ENCODE results near the gene FST.

The FST gene

GRCh38 chr5:53475320-53475719 lies 5.1 kb upstream of the FST start:
- no peak for DNase-seq

GRCh38 chr5:53476019-53476418 lies 4.4 kb upstream of the FST start:
- no peak for DNase-seq

- no peak for DNase-seq
Observed at GRCh38 chr5:53476531-53477480, 3.6 kb upstream of the FST start.

DNA sequence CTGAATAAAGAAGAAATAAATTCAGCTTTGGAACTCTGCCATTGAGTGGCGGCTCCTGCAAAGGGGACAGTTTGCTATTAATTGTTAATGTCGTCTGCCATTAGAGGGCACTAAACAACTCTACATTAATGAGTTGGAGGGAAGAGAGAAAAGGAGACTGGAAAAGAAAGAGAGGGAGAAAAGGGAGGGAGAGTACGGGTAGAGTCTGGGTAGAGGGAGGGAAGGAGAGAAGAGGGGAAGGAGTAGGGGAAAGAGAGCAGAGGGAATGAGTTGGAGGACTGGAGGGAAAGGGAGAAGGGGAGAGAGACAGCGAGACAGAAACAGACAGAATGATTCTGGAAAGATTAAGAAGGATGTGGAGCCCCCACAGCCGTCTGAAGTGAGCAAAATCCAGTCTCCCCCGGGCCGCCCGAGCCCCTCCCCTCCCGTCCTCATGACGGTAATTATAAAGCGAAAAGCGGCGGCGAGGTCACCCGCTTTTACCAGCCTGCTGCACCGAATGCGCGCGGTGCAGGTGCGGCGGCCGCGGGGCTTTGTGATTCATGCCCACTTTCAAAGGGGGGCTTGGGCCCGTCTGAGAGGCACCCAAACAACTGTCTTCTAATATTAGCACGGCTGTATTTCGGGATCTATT lies 1.9 kb upstream of the FST start:
- peak; percentile 22 for DNase-seq

DNA sequence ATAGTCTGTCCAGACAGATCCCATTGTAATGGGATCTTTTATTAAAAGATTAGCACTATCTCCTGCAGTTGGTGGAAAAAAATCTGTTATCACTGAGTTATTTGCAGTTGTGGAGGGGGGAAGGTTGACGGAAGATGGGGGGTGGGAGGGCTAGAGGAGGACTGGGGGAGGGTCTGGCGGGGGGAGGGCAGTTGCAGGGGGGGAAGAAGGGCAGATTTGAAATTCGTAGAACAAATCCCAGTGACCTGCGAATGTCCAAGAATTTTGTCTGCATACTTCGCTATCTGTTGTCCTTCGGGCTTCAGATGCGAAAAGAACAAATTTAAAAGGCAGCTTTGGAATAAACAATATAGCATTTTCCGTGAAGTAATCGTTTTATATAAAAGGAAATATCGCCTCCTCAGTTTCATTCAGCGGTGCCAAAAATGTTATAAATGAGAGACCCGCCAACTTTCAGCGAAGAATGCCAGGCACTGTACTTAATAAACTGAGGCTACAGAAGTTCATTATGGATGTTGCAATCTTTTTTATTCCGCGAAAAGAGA lies 1.3 kb upstream of the FST start:
- no peak for DNase-seq

GRCh38 chr5:53479590-53480415 lies 626 bp upstream of the FST start:
- no peak for DNase-seq

DNA sequence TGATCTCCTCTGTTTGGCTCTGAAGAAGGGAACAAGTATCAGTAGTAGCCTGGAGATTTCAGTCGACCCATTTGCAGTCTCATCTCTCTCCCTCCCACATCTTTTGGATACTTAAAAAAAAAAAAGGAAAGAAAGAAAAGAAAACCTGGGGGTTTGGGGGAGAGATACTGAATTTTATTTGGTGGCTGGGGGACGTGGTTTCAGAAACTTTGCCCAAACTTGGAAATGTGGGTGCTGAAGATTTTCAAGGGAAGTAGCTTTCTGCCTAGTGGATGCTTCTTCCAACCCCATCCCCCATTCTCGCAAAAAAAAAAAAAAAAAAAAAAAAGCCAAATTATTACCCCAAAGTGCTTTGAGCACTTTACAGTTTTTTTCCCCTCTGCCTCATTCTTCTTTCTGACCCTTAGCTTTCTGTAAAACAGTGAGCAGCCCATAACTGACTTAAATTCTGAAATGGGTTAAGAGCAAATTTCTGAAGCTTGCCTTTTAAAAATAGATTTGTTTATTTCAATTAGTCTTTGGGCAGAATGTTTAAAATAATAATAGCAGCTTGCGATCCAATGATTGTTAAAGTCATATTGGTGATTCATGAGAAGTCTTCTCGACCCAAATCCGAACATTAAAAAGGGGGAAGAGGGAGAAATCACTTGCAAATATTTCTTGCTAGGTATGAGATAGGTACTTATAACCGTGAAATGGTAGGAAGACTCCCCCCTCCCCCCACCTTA lies 894 bp downstream of the FST start:
- no peak for DNase-seq

DNA sequence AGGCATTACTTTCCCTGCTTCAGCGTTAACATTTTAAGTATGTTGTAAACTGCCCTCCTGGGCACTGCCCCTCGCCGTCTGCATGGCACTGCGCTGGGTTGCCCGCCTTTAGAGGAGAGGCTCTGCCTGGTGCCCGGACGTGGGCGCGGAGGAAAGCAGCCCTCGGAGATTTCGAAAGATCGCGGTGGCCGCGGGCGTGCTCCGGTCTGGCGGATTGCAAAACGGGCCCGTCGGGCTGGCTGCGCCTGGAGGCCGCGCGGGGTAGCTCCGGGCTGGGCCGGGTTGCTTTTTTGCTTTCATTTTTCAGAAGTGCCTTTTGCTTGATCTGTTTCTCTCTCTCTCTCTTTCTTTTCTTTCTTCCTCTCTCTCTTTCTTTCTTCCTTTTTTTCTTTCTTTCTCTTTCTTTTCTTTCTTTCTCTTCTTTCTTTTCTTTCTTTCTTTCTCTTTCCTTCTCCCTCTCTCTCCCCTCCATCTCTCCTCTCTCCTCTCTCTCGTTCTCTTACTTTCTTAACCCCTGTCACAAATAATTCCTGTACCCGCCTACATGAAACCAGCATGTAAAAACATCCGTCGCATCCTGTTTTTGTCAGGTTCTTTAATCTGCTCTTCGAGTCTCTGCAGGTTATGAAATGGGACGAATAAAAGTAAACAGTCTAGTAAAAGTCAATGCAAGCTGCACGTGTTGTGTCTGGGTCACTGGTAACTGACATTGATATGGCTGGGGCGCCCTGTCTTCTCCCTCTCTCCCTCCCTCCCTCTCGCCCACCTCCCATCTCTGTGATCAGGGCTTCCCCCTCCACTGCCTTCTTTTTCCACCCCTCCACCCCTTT lies 1.7 kb downstream of the FST start:
- DNase-seq, result peak; percentile 51

DNA sequence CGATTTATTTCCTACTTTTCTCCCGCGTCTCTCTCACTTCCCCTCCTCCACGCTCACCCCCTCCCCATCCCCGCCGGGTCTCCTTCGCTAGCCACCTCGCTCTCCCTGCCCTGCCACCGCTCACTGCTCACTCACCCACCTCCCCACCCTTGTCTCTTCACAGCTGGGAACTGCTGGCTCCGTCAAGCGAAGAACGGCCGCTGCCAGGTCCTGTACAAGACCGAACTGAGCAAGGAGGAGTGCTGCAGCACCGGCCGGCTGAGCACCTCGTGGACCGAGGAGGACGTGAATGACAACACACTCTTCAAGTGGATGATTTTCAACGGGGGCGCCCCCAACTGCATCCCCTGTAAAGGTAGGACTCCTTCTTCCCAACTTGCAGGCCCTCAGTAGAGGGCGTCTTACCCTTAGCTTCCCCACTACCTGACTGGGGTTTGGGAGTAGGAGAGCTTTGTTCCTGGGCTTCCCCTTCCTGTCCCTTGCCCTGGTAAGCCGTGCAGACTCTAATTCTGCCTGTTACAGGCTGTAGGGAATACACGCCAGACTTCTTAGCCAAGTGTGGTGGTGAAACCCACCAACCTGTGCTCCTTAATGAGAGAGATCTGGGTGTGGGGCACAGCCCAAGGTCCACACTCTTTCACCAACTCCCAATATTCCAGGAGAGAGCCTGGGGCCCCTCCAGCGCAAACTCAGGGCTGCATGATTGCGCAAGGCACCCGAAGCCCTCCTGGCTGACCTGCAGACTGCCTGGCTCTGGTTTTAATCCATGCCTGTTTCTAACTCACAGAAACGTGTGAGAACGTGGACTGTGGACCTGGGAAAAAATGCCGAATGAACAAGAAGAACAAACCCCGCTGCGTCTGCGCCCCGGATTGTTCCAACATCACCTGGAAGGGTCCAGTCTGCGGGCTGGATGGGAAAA lies 2.5 kb downstream of the FST start:
- DNase-seq, result no peak

DNA sequence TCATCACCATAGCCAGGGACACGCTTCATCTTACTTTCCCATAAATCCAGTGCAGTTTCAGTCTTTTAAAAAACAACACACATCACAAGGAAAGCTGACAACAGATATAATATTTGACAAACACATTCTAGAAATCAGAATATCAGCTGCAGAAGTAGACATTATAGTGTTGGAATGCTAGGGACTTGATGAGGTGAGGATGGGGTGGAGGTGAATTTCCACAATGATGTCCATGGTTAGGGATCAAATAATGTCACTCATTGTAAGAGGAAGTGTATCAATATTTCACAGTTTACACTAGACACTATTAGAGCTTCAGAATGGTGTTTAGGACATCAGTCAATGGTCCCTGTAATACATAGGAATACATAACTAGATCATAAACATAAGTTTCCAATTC lies 7.0 kb downstream of the FST start:
- DNase-seq, result no peak

GRCh38 chr5:53488195-53488722 lies 7.8 kb downstream of the FST start:
- DNase-seq, result no peak

DNA sequence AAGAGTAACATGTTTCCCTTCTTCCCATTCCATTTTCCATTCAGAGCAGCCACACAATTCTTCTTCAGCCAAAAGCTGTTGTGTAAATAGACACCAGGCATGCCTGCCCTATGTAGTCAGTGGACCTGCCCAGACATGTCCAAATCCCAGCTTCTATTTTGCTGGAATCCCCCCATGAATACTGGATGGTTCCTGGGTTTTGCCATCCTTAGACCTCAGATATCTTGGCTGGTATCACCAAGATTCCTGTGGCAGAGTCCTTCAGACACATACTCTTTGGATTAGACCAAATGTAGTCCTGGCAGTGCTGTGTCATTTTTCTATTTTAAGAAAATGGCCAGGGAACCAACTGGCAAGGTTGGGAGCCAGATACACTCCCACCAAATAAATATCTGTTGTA lies 10.3 kb downstream of the FST start:
- no peak for DNase-seq

GRCh38 chr5:53501054-53501453 lies 20.6 kb downstream of the FST start:
- no peak for DNase-seq

GRCh38 chr5:53503562-53504218 lies 23.3 kb downstream of the FST start:
- no peak for DNase-seq

DNA sequence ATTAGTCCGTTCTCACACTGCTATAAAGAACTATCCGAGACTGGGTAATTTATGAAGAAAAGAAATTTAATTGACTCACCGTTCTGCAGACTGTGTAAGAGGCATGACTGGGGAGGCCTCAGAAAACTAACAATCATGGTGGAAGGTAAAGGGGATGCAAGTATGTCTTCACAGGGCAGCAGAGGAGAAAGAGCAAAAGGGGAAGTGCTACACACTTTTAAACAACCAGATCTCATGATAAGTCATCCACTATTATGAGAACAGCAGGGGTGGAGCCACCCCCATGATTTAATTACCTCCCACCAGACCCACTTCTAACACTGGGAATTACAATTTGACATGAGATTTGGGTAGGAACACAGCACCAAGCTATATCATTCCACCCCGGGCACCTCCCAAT lies 26.6 kb downstream of the FST start:
- no peak for DNase-seq

GRCh38 chr5:53508125-53508524 lies 27.7 kb downstream of the FST start:
- no peak for DNase-seq

- DNase-seq, result no peak
Observed at GRCh38 chr5:53512539-53512938, 32.1 kb downstream of the FST start.

- DNase-seq, result no peak
Observed at GRCh38 chr5:53515988-53516387, 35.6 kb downstream of the FST start.

DNA sequence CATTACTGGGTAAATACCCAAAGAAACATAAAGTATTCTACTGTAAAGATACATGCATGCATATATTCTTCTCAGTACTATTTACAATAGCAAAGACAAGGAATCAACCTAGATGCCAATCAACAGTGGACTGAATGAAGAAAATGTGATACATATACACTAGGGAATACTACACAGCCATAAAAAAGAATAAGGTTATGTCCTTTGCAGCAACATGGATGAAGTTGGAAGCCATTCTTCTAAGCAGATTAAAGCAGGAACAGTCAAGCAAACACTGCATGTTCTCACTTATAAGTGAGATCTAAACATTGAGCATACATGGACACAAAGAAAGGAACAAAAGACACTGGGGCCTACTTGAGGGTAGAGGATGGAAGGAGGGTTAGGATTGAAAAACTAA lies 40.4 kb downstream of the FST start:
- DNase-seq, result no peak

Measured in kidney glomerular epithelial cell (primary cell).